ENCODE data around the gene HIPK3.

Gene HIPK3

GRCh38 chr11:33320814-33321330, 63.7 kb downstream of the HIPK3 start:
- TF ChIP-seq JUND (IDR thresholded peaks at IDR 0.05; ENCODE audit: low read depth), result no peak
- in situ Hi-C loops (cut with HindIII; ENCODE audit: low pct_unique_long_range_greater_than_20kb, low sequenced_read_pairs), result no loop called here
- DNase-seq (ENCODE audit: low read depth in 1 of 2, low spot score in 1 of 2), result no peak

- no peak for DNase-seq (ENCODE audit: low read depth in 1 of 2, low spot score in 1 of 2)
- TF ChIP-seq JUND (IDR thresholded peaks at IDR 0.05; ENCODE audit: low read depth), result no peak
- in situ Hi-C loops (cut with HindIII; ENCODE audit: low pct_unique_long_range_greater_than_20kb, low sequenced_read_pairs), result no loop called here
These were observed 64.2 kb downstream of the HIPK3 start for GRCh38 chr11:33321422-33321821.

GRCh38 chr11:33323421-33323820, 66.2 kb downstream of the HIPK3 start:
- in situ Hi-C loops (cut with HindIII; ENCODE audit: low pct_unique_long_range_greater_than_20kb, low sequenced_read_pairs), result no loop called here
- no peak for DNase-seq (ENCODE audit: low read depth in 1 of 2, low spot score in 1 of 2)

GRCh38 chr11:33324302-33324985, 67.3 kb downstream of the HIPK3 start:
- DNase-seq (ENCODE audit: low read depth in 1 of 2, low spot score in 1 of 2), result no peak
- in situ Hi-C loops (cut with HindIII; ENCODE audit: low pct_unique_long_range_greater_than_20kb, low sequenced_read_pairs), result no loop called here
- no peak for TF ChIP-seq JUND (IDR thresholded peaks at IDR 0.05; ENCODE audit: low read depth)

More at GRCh38 chr11:33323421-33323820, 66.2 kb downstream of the HIPK3 start:
- TF ChIP-seq JUND (IDR thresholded peaks at IDR 0.05; ENCODE audit: low read depth), result no peak

- no peak for DNase-seq (ENCODE audit: low read depth in 1 of 2, low spot score in 1 of 2)
- in situ Hi-C loops (cut with HindIII; ENCODE audit: low pct_unique_long_range_greater_than_20kb, low sequenced_read_pairs), result no loop called here
- TF ChIP-seq JUND (IDR thresholded peaks at IDR 0.05; ENCODE audit: low read depth), result no peak
These were observed 68.3 kb downstream of the HIPK3 start for GRCh38 chr11:33325451-33325850.

- peak; percentile 25 to 78 for DNase-seq (ENCODE audit: low read depth in 1 of 2, low spot score in 1 of 2)
- in situ Hi-C loops (cut with HindIII; ENCODE audit: low pct_unique_long_range_greater_than_20kb, low sequenced_read_pairs), result no loop called here
- TF ChIP-seq JUND (IDR thresholded peaks at IDR 0.05; ENCODE audit: low read depth), result no peak
These were observed 72.6 kb downstream of the HIPK3 start for GRCh38 chr11:33329705-33330329.

- TF ChIP-seq JUND (IDR thresholded peaks at IDR 0.05; ENCODE audit: low read depth), result no peak
- in situ Hi-C loops (cut with HindIII; ENCODE audit: low pct_unique_long_range_greater_than_20kb, low sequenced_read_pairs), result no loop called here
- DNase-seq (ENCODE audit: low read depth in 1 of 2, low spot score in 1 of 2), result no peak
These were observed 76.6 kb downstream of the HIPK3 start for GRCh38 chr11:33333816-33334215.

- in situ Hi-C loops (cut with HindIII; ENCODE audit: low pct_unique_long_range_greater_than_20kb, low sequenced_read_pairs), result no loop called here
- TF ChIP-seq JUND (IDR thresholded peaks at IDR 0.05; ENCODE audit: low read depth), result no peak
- DNase-seq (ENCODE audit: low read depth in 1 of 2, low spot score in 1 of 2), result no peak
These were observed 77.4 kb downstream of the HIPK3 start for GRCh38 chr11:33334627-33335026.

GRCh38 chr11:33339247-33339646, 82.1 kb downstream of the HIPK3 start:
- no peak for DNase-seq (ENCODE audit: low read depth in 1 of 2, low spot score in 1 of 2)
- no peak for TF ChIP-seq JUND (IDR thresholded peaks at IDR 0.05; ENCODE audit: low read depth)
- in situ Hi-C loops (cut with HindIII; ENCODE audit: low pct_unique_long_range_greater_than_20kb, low sequenced_read_pairs), result no loop called here

- in situ Hi-C loops (cut with HindIII; ENCODE audit: low pct_unique_long_range_greater_than_20kb, low sequenced_read_pairs), result no loop called here
- DNase-seq (ENCODE audit: low read depth in 1 of 2, low spot score in 1 of 2), result peak; percentile 18 to 54
- TF ChIP-seq JUND (IDR thresholded peaks at IDR 0.05; ENCODE audit: low read depth), result no peak
These were observed 87.4 kb downstream of the HIPK3 start for GRCh38 chr11:33344611-33345010.

GRCh38 chr11:33347490-33348125, 90.4 kb downstream of the HIPK3 start:
- no peak for DNase-seq (ENCODE audit: low read depth in 1 of 2, low spot score in 1 of 2)
- in situ Hi-C loops (cut with HindIII; ENCODE audit: low pct_unique_long_range_greater_than_20kb, low sequenced_read_pairs), result no loop called here
- no peak for TF ChIP-seq JUND (IDR thresholded peaks at IDR 0.05; ENCODE audit: low read depth)

- DNase-seq (ENCODE audit: low read depth in 1 of 2, low spot score in 1 of 2), result no peak
- in situ Hi-C loops (cut with HindIII; ENCODE audit: low pct_unique_long_range_greater_than_20kb, low sequenced_read_pairs), result no loop called here
- no peak for TF ChIP-seq JUND (IDR thresholded peaks at IDR 0.05; ENCODE audit: low read depth)
These were observed 93.1 kb downstream of the HIPK3 start for GRCh38 chr11:33350287-33350686.

Measured in T47D (cell line).